GM23248 (cell line): ENCODE measurements around the gene SPTLC1. TPM values are rescaled to one million over a fixed set of nuclear protein-coding genes. Genes with fewer than 3 reads are reported as not detected.
"Not testable (repeated sequence)": the region's sequence is repeated elsewhere in the genome, so short reads cannot be mapped to it uniquely, and the experiment has no call there.

Source experiments
- DNase-seq: peaks from one replicate; pipeline ENCODE4 v3.0.0-alpha.2; 2015
- H2AFZ ChIP-seq: fragments of 200-600 bp; sonication (generic); 2 replicates; pipeline ENCODE4 v1.6.1; 2016; ENCODE audit warnings: antibody characterized with exemption
- H3F3A ChIP-seq: fragments of 200-600 bp; sonication (generic); 2 replicates; pipeline ENCODE4 v1.6.1; 2016; ENCODE audit warnings: mild to moderate bottlenecking, antibody characterized with exemption, mixed run types; ENCODE audit not compliant: insufficient read depth
- H3K27ac ChIP-seq: fragments of 200-600 bp; sonication (generic); 2 replicates; pipeline ENCODE4 v1.5.1; 2016; ENCODE audit warnings: mild to moderate bottlenecking
- H3K27me3 ChIP-seq: fragments of 200-600 bp; sonication (generic); replicated peaks from 2 replicates; pipeline ENCODE4 v1.6.1; 2016; ENCODE audit warnings: mild to moderate bottlenecking; ENCODE audit not compliant: insufficient read depth
- H3K36me3 ChIP-seq: fragments of 200-600 bp; sonication (generic); 2 replicates; pipeline ENCODE4 v1.6.1; 2016; ENCODE audit warnings: low read depth, mild to moderate bottlenecking
- H3K4me1 ChIP-seq: fragments of 200-600 bp; sonication (generic); 2 replicates; pipeline ENCODE4 v1.6.1; 2016; ENCODE audit warnings: mild to moderate bottlenecking; ENCODE audit not compliant: insufficient read depth
- H3K4me2 ChIP-seq: fragments of 200-600 bp; sonication (generic); one replicate; pipeline ENCODE4 v1.6.1; 2016; ENCODE audit warnings: mild to moderate bottlenecking; ENCODE audit not compliant: unreplicated experiment
- H3K4me3 ChIP-seq: fragments of 200-600 bp; sonication (generic); 2 replicates; pipeline ENCODE4 v1.5.1; 2016; ENCODE audit warnings: mild to moderate bottlenecking
- H3K79me2 ChIP-seq: fragments of 200-600 bp; sonication (generic); 2 replicates; pipeline ENCODE4 v1.6.1; 2016; ENCODE audit warnings: mild to moderate bottlenecking; ENCODE audit not compliant: insufficient read depth
- H3K9ac ChIP-seq: fragments of 200-600 bp; sonication (generic); 2 replicates; pipeline ENCODE4 v1.6.1; 2016; ENCODE audit warnings: mild to moderate bottlenecking
- H3K9me2 ChIP-seq: fragments of 200-600 bp; sonication (generic); 2 replicates; pipeline ENCODE4 v1.6.1; 2016; ENCODE audit warnings: mixed run types, mild to moderate bottlenecking, moderate library complexity; ENCODE audit not compliant: insufficient read depth
- H3K9me3 ChIP-seq: fragments of 200-600 bp; sonication (generic); one replicate; pipeline ENCODE4 v1.6.1; 2017; ENCODE audit warnings: low read depth
- H4K20me1 ChIP-seq: fragments of 200-600 bp; sonication (generic); 2 replicates; pipeline ENCODE4 v1.6.0; 2016; ENCODE audit not compliant: insufficient read depth
- EZH2 ChIP-seq: fragments of 200-600 bp; sonication (generic); IDR thresholded peaks from 2 replicates; pipeline ENCODE4 v1.6.1; 2018; ENCODE audit warnings: antibody characterized with exemption, mild to moderate bottlenecking; ENCODE audit not compliant: insufficient read depth, poor library complexity, severe bottlenecking
- EZH2phosphoT487 ChIP-seq: fragments of 200-600 bp; sonication (generic); IDR thresholded peaks from 2 replicates; pipeline ENCODE4 v1.6.1; 2018; ENCODE audit warnings: antibody characterized with exemption, moderate library complexity, mild to moderate bottlenecking, low read depth; ENCODE audit not compliant: insufficient read depth
- WGBS, 2 experiments: methylation state at CpG; one replicate each; pipeline ENCODE4 v1.1.6; 2015 to 2017; ENCODE audit warnings: low lambda C conversion rate in 2 of 2, low coverage in 1 of 2; ENCODE audit errors: missing lambda C conversion rate in 2 of 2; 5-methylcytosine and 5-hydroxymethylcytosine counted together
- in situ Hi-C: fragments of 300-500 bp; cut with MboI; formaldehyde crosslinking; loops from 2 replicates; pipeline ENCODE4 v1.15.0; 2020
- polyA plus RNA-seq: library from polyadenylated mRNA; unstranded; fragments of >200 nt; fragmentation: Nextera tagmentation; extraction: Ambion mirVana; gene quantifications from 2 replicates; pipeline ENCODE4 v1.2.1, GENCODE V29; 2016
- total RNA-seq: library from RNA; depleted of rRNA; stranded (reverse); fragments of >200 nt; shearing (Covaris generic); gene quantifications from 2 replicates; pipeline ENCODE4 v1.2.3, GENCODE V29; 2014

SPTLC1 gene
- total and polyA plus RNA-seq, 2 experiments from 2014 or later = 115 to 142 TPM

- DNase-seq = no peak
- Histone ChIP-seq H3K9me3 (no peaks in the 10 kb centered on the region), H3K9ac (no peak overlapping the region), H3F3A (peaks cover 13% of the 10 kb centered on the region; the same call in 1 of the 2 replicates), H2AFZ (no peak overlapping the region), H3K79me2 (no peaks in the 10 kb centered on the region), H3K36me3 (peaks cover 6% of the 10 kb centered on the region; the same call in 1 of the 2 replicates), H3K4me2 (no peak overlapping the region), H3K27me3 (no peaks in the 10 kb centered on the region), H3K27ac (no peak overlapping the region), H3K9me2 (no peaks in the 10 kb centered on the region), H3K4me1 (no peaks in the 10 kb centered on the region), H3K4me3 (no peak overlapping the region), H4K20me1 (no peaks in the 10 kb centered on the region)
- TF ChIP-seq EZH2 (no peak), EZH2phosphoT487 (no peak)
- 93 to 94% methylated on average over 31 of the region's 31 CpGs for WGBS, 2 experiments
- in situ Hi-C loops = no loop called here
Measured at GRCh38 chr9:92026206-92027002, 88.8 kb downstream of the SPTLC1 start.

GRCh38 chr9:92021785-92022541, 93.2 kb downstream of the SPTLC1 start:
- H3K27ac ChIP-seq, in situ Hi-C loops: not testable (repeated sequence)

GRCh38 chr9:92019658-92020057, 95.6 kb downstream of the SPTLC1 start:
- no peak overlapping the region for H3K4me3 ChIP-seq
- no peak for DNase-seq
- no peaks in the 10 kb centered on the region for H3K27me3 ChIP-seq
- TF ChIP-seq EZH2 (no peak), EZH2phosphoT487 (no peak)
- no peaks in the 10 kb centered on the region for H3K79me2 ChIP-seq
- H3K27ac ChIP-seq = no peak overlapping the region
- no peaks in the 10 kb centered on the region for H3K9me3 ChIP-seq
- no peak overlapping the region for H3K9ac ChIP-seq
- H3K4me2 ChIP-seq = no peak overlapping the region
- H3K4me1 ChIP-seq = no peaks in the 10 kb centered on the region
- 63 to 68% methylated on average over 5 of the region's 5 CpGs for WGBS, 2 experiments
- no peaks in the 10 kb centered on the region for H3K36me3 ChIP-seq
- in situ Hi-C loops = no loop called here
- no peak overlapping the region for H2AFZ ChIP-seq
- H3K9me2 ChIP-seq = no peaks in the 10 kb centered on the region
- peaks cover 13% of the 10 kb centered on the region; the same call in 1 of the 2 replicates for H3F3A ChIP-seq
- no peaks in the 10 kb centered on the region for H4K20me1 ChIP-seq

More at GRCh38 chr9:92021785-92022541, 93.2 kb downstream of the SPTLC1 start:
- not testable (repeated sequence) for H3K9ac ChIP-seq, H3K4me1 ChIP-seq, H3K4me3 ChIP-seq, H3K36me3 ChIP-seq, H2AFZ ChIP-seq, H3K27me3 ChIP-seq, H3K9me3 ChIP-seq, H3K4me2 ChIP-seq, H3K79me2 ChIP-seq, H4K20me1 ChIP-seq, H3K9me2 ChIP-seq
- peak; percentile 61 for DNase-seq
- WGBS, 2 experiments = 52 to 69% methylated on average over 6 to 7 of the region's 7 CpGs
- peaks cover 13% of the 10 kb centered on the region; the same call in 1 of the 2 replicates for H3F3A ChIP-seq

- no peaks in the 10 kb centered on the region for H3K79me2 ChIP-seq
- H3F3A ChIP-seq = no peaks in the 10 kb centered on the region
- H3K4me2 ChIP-seq = no peak overlapping the region
- peaks cover 3% of the 10 kb centered on the region; the same call in 1 of the 2 replicates for H3K4me1 ChIP-seq
- no peaks in the 10 kb centered on the region for H3K36me3 ChIP-seq
- H3K4me3 ChIP-seq = no peak overlapping the region
- no peaks in the 10 kb centered on the region for H3K27me3 ChIP-seq
- H3K9me2 ChIP-seq = no peaks in the 10 kb centered on the region
- in situ Hi-C loops = no loop called here
- no peak for DNase-seq
- H3K9me3 ChIP-seq = no peaks in the 10 kb centered on the region
- TF ChIP-seq EZH2 (no peak), EZH2phosphoT487 (no peak)
- 0 out of 2 replicates have a peak overlapping the region, but pooled peaks have one; percentile 1 for H2AFZ ChIP-seq
- 76 to 77% methylated on average over 2 of the region's 2 CpGs for WGBS, 2 experiments
- H4K20me1 ChIP-seq = no peaks in the 10 kb centered on the region
- H3K9ac ChIP-seq = no peak overlapping the region
- no peak overlapping the region for H3K27ac ChIP-seq
Measured at GRCh38 chr9:92010705-92011536, 104.3 kb downstream of the SPTLC1 start.

GRCh38 chr9:92010253-92010652, 105.0 kb downstream of the SPTLC1 start:
- H3K27ac ChIP-seq, H3K36me3 ChIP-seq, H4K20me1 ChIP-seq, in situ Hi-C loops, H3K4me2 ChIP-seq, H3K9ac ChIP-seq, H3K4me1 ChIP-seq, H3K9me3 ChIP-seq, H3K27me3 ChIP-seq, H3F3A ChIP-seq, H3K4me3 ChIP-seq, H3K79me2 ChIP-seq, H3K9me2 ChIP-seq: not testable (repeated sequence)
- DNase-seq = peak; percentile 44
- 0 out of 2 replicates have a peak overlapping the region, but pooled peaks have one; percentile 1 for H2AFZ ChIP-seq
- WGBS, 2 experiments = 9 to 14% methylated on average over 6 to 8 of the region's 8 CpGs
